GM04503 (cell line): Measurements from ENCODE around the gene SLC30A4.
A peak's percentile ranks its signal among the peaks of the same experiment; 100 is the strongest.
"Not testable (repeated sequence)": the region's sequence is repeated elsewhere in the genome, so short reads cannot be mapped to it uniquely, and the experiment has no call there.

Experiments used
- DNase-seq: peaks from one replicate; pipeline ENCODE4 v3.0.0-alpha.2; 2012; ENCODE audit warnings: low read depth

SLC30A4 gene

GRCh38 chr15:45522328-45523165 lies at the start of gene SLC30A4:
SLC30A4 (minus strand) TSS chr15:45522755; CDS start chr15:45522354, 401 bp downstream.
- DNase-seq: no peak

- DNase-seq: no peak
These were observed 33.5 kb upstream of the SLC30A4 start for GRCh38 chr15:45555934-45556608.

GRCh38 chr15:45551676-45552075 lies 29.1 kb upstream of the SLC30A4 start:
- DNase-seq: no peak

- no peak for DNase-seq
These were observed 27.9 kb upstream of the SLC30A4 start for GRCh38 chr15:45550436-45550835.

- DNase-seq: peak; percentile 59
These were observed 27.1 kb upstream of the SLC30A4 start for GRCh38 chr15:45549541-45550220.

GRCh38 chr15:45548753-45549520 lies 26.4 kb upstream of the SLC30A4 start:
- DNase-seq: no peak

- no peak for DNase-seq
These were observed 24.2 kb upstream of the SLC30A4 start for GRCh38 chr15:45546789-45547188.

- DNase-seq: no peak
These were observed 21.9 kb upstream of the SLC30A4 start for GRCh38 chr15:45544266-45545023.

- no peak for DNase-seq
These were observed 20.5 kb upstream of the SLC30A4 start for GRCh38 chr15:45543051-45543450.

- no peak for DNase-seq
These were observed 18.0 kb upstream of the SLC30A4 start for GRCh38 chr15:45540531-45540930.

GRCh38 chr15:45539680-45540079 lies 17.1 kb upstream of the SLC30A4 start:
- no peak for DNase-seq

GRCh38 chr15:45536934-45537333 lies 14.4 kb upstream of the SLC30A4 start:
- DNase-seq: no peak

GRCh38 chr15:45535486-45536042 lies 13.0 kb upstream of the SLC30A4 start:
- no peak for DNase-seq

- DNase-seq: no peak
These were observed 12.3 kb upstream of the SLC30A4 start for GRCh38 chr15:45534821-45535220.

- not testable (repeated sequence) for DNase-seq
These were observed 10.3 kb upstream of the SLC30A4 start for GRCh38 chr15:45532892-45533291.

- no peak for DNase-seq
These were observed 7.1 kb upstream of the SLC30A4 start for GRCh38 chr15:45529613-45530012.

GRCh38 chr15:45527086-45527485 lies 4.5 kb upstream of the SLC30A4 start:
- no peak for DNase-seq

- DNase-seq: no peak
These were observed 558 bp upstream of the SLC30A4 start for GRCh38 chr15:45523166-45523460.

- no peak for DNase-seq
These were observed 793 bp downstream of the SLC30A4 start for GRCh38 chr15:45521596-45522327.

GRCh38 chr15:45510758-45511280 lies 11.7 kb downstream of the SLC30A4 start:
- DNase-seq: no peak
